Cardiac muscle cell (in vitro differentiated cells and primary cell): ENCODE data around the gene SNX7. TPM values are rescaled to one million over a fixed set of nuclear protein-coding genes. Genes with fewer than 3 reads are reported as not detected.

Experiments
- DNase-seq, 2 donors: peaks; one replicate each; pipeline versions ENCODE4 v3.0.0 to v3.0.0-alpha.2; 2010 to 2017; ENCODE audit warnings: low read depth in 1 of 2, low spot score in 1 of 2
- H3K27ac ChIP-seq: fragments of 200-600 bp; sonication (generic); 2 replicates; pipeline ENCODE4 v1.5.1; 2016
- H3K27me3 ChIP-seq: fragments of 200-600 bp; sonication (generic); 2 replicates; pipeline ENCODE4 v1.6.0; 2016; ENCODE audit warnings: control low read depth
- H3K36me3 ChIP-seq: fragments of 200-600 bp; sonication (generic); 2 replicates; pipeline ENCODE4 v1.5.1; 2016; ENCODE audit warnings: control low read depth
- H3K4me1 ChIP-seq: fragments of 200-600 bp; sonication (generic); 2 replicates; pipeline ENCODE4 v1.8.1; 2017; ENCODE audit warnings: low read depth, mild to moderate bottlenecking, mixed run types
- H3K4me3 ChIP-seq: fragments of 200-600 bp; sonication (generic); 2 replicates; pipeline ENCODE4 v1.5.1; 2016; ENCODE audit warnings: mild to moderate bottlenecking
- H3K9me3 ChIP-seq: fragments of 200-600 bp; sonication (generic); 2 replicates; pipeline ENCODE4 v1.5.1; 2017; ENCODE audit warnings: low read depth, mild to moderate bottlenecking, control low read depth
- CTCF ChIP-seq: IDR thresholded peaks from 2 replicates; pipeline ENCODE4 v1.5.1; 2012; ENCODE audit warnings: low read depth, mild to moderate bottlenecking, low read length
- polyA plus RNA-seq: library from polyadenylated mRNA; unstranded; fragments of >200 nt; fragmentation: Nextera tagmentation; extraction: Ambion mirVana; gene quantifications from 2 replicates; pipeline ENCODE4 v1.2.1, GENCODE V29; 2016
- total RNA-seq: library from RNA; depleted of rRNA; stranded (reverse); fragments of >200 nt; gene quantifications from 2 replicates; pipeline ENCODE4 v1.2.3, GENCODE V29; 2016

SNX7 gene
- total and polyA plus RNA-seq, 2 experiments from 2014 or later: 20.6 to 42.2 TPM

GRCh38 chr1:98732985-98733781, 71.7 kb downstream of the SNX7 start:
- Histone ChIP-seq H3K4me1 (no peaks in the 10 kb centered on the region), H3K9me3 (no peaks in the 10 kb centered on the region), H3K27ac (no peak overlapping the region), H3K36me3 (no peaks in the 10 kb centered on the region), H3K27me3 (no peaks in the 10 kb centered on the region), H3K4me3 (no peak overlapping the region)
- no peak for DNase-seq
- TF ChIP-seq CTCF: no peak

- TF ChIP-seq CTCF: no peak
- Histone ChIP-seq H3K4me3 (no peak overlapping the region), H3K27me3 (no peaks in the 10 kb centered on the region), H3K36me3 (no peaks in the 10 kb centered on the region), H3K4me1 (no peaks in the 10 kb centered on the region), H3K27ac (no peak overlapping the region), H3K9me3 (no peaks in the 10 kb centered on the region)
- DNase-seq: no peak
These were observed 72.2 kb downstream of the SNX7 start for GRCh38 chr1:98733782-98734112.

GRCh38 chr1:98735756-98736155, 74.2 kb downstream of the SNX7 start:
- DNase-seq: no peak
- H3K4me1 ChIP-seq: no peaks in the 10 kb centered on the region
- no peaks in the 10 kb centered on the region for H3K27me3 ChIP-seq
- no peak overlapping the region for H3K4me3 ChIP-seq
- no peaks in the 10 kb centered on the region for H3K36me3 ChIP-seq
- H3K27ac ChIP-seq: no peak overlapping the region
- no peaks in the 10 kb centered on the region for H3K9me3 ChIP-seq
- TF ChIP-seq CTCF: no peak

- Histone ChIP-seq H3K4me1 (no peaks in the 10 kb centered on the region), H3K36me3 (no peaks in the 10 kb centered on the region), H3K4me3 (no peak overlapping the region), H3K27ac (no peak overlapping the region), H3K9me3 (no peaks in the 10 kb centered on the region), H3K27me3 (no peaks in the 10 kb centered on the region)
- no peak for DNase-seq
- TF ChIP-seq CTCF: no peak
These were observed 76.3 kb downstream of the SNX7 start for GRCh38 chr1:98737835-98738234.

GRCh38 chr1:98739762-98740161, 78.2 kb downstream of the SNX7 start:
- Histone ChIP-seq H3K9me3 (no peaks in the 10 kb centered on the region), H3K27me3 (no peaks in the 10 kb centered on the region), H3K4me3 (no peak overlapping the region), H3K27ac (no peak overlapping the region), H3K4me1 (no peaks in the 10 kb centered on the region), H3K36me3 (no peaks in the 10 kb centered on the region)
- no peak for DNase-seq
- no peak for TF ChIP-seq CTCF
